HG02943 (cell line): ENCODE results near the gene SOX21.

Experiments
- ATAC-seq: cut with Tn5 transposase; IDR thresholded peaks from one replicate; pipeline ENCODE4 v1.9.1; 2021; ENCODE audit warnings: mild to moderate bottlenecking, low read depth, moderate library complexity; ENCODE audit not compliant: unreplicated experiment

SOX21 gene

DNA sequence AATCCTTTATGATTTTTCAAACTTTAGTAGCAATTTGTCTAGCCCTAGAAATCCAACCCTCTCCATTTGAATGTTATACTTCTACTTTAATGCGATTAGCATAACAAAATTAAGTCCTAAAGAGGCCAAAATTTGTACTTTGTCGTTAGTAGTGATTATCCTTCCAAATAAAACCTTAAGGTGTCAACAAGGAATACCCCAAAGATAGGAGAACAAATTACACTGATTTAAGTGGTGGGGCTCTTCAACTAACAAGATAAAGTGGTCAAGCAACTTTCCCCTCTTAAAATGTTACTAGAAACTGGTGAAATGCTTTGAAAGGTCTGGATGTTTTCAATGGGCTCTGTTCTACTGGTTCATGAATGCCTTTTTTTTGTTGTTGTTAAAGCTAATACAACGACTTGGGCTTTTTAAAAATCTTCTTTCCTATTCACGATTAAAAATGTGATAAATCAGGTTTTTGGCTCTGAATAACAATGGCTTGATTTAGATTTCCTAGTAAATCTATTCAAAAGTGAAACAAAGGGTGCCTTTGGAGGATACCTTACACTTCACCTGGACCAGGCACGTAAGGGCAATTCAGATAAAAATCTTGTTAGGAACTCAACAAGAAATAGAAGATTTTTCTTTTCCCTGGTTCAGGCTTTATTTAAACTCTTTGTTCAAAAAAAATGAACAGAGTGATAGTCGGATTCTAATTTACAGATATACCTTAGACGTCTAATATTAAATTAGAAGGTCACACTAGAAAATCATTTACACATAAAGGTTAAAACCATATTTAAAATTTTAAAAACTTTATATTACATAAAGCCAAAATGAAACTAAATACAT, 3.1 kb downstream of the SOX21 start:
- no peak for ATAC-seq

DNA sequence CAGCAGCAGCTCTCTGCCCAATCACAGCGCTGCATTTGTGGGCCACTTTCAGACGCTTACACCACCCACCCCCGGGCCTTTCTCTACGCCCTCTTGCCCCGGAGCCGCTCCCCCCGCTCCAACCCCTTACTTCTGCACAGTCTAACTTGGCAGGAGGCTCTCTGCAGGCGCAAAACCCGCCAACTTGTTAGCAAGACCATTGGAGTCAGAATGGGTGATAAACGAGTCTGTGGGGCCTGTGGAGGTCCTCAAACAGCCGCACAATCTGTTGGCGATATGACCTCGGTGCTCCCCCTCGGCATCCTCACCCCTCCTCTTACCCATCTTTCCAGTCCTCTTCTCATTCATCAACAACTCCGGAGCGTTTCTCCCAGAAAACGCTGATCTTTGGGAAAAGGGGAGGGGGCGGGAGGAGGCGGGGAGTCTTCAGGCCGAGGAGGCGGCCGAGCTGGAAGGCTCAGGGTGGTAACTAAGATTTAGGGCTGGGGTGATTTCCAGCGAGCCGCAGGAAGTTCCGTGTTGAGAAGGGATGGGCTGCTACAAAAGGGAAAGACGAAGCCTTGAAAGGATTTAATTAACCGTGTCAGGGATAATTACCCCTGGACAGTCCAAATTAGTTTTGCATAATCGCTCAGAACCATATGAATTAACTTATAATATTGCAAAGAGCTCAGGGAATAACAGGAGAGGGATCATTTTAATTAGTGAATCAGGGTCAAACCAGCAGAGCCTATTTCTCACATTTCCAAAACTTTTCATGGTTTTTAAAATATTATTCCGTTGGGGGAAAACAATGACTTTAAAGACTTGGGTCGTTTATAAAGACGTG, 4.1 kb downstream of the SOX21 start:
- no peak for ATAC-seq

DNA sequence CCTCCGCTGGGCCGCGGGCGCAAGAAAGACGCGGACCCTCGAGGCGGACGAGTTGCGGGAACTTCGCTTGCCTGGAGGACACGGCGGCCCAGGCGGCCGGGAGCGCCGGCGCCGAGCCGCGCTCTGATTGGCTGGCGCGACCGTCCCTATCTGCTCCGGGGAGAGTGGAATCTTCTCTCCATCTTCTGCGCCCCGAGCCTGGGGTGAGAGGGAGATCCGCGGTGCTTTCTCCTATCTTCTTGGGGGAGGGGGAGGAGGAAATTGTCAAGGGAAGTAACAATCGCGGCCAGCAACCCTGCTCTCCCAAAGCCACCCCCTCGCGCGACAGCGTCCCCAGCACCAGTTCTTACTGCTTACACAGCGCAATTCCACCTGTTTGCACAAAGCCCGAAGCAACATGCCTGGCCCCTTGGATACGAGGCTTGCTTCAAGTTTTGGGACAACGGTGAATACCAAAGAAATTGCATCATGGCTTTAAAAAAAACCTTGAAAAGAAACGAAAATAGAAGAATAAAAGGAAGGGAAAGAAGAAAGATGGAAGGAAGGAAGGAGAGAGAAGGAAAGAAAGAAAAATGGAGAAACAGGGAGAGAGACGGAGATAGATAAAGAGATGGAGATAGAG, 4.8 kb downstream of the SOX21 start:
- ATAC-seq, result no peak

DNA sequence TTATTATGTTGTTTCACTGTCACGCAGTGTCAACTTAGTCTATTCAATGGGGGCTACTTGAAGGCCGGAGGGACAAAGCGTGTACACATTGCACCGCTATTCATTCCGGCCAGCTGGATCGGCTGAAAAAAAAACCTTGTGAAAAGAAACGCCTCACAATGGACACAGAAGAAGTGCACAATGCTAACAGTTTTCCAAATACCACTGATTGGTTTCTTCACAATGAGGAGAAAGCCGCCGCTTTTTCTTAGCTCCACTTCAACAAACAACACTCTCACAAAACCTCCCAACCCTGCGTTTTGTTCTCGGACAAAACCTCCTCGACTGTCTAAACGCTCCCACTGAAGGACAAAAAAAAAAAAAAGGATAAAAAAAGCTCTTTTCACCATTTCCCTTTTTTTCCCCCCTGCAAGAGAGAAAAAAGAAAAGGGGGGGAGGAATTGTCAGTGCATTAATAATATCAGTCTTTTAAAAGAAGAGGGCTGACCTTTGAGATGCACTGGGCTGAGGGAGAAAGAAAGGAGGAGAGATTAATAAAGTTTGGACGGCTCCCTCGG, 5.4 kb downstream of the SOX21 start:
- ATAC-seq, result no peak

DNA sequence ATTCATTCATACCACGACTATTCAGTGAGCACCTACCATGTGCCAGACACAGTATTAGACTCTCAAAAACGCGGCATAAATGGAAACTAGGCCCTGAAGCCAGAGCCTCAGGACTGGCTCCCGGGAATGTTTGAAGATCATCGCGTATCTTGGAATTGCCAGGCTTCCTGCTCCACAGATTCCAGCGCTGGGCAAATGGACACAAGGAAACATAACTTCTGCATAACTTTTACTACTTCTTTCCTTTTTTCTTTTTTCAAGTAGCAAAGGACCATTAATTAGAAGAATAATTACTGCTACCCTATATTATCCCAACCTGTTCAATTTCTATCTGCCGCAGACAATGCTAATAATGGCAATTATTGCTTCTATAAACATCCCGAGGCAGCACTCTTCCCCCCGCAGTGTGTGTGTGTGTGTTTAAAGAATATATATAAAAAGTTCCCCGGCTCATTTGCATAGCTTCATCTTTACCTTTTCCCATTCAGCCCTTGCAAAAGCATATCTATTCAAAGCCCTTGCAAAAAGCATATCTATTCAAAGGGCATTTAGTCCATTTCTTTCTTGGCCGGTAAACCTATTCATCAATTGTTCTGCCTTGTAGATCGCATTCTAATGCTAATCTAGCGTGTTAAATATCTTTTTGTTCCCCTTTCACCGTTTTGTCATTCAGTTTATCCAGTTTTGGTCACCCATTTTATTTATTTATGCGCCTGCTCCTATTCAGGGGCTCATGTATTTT, 6.1 kb downstream of the SOX21 start:
- no peak for ATAC-seq

DNA sequence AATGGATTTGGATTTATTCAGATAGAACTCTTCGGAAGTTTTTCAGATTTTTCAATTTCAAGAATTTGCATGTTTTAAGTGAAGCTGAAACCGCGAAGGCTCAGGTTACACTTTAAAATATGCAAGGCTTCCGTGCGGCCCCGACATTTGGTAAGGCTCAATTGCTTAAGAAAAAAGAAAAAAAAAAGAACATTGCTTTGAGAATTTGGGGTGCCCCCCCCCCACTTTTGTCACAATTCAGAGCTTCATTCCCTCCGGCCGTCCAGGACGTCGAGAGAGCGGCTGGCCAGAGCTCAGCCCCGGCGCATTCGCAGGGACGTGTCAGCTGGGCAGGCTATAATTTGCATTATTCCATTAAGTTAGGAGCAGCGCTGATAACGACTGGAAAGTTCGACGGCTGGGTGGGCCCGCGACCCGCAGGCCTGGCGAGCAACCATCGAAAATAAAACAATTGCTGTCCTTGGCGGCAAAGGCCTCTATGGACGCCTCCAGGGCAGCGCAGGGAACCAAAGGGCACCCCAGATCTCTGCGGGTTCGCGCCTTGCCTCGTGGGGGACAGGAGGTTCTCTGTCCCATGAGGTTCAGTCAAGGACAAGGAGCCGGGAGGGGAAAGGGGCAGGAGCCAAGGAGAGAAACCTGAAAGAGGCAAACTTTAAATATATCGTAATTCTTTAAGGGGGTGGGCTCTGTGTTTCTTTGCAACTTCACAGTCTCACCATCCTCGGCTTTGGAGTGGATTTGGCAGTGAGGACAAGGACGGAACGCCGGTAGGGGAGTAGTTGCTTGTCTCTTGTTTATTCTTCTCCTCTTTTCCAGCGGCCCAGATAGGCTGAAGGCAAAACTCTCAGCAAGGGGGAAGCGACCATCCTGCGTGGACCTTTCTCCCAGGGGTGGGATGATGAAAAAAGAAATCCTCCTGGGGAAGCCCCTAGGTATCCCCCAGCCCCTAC, 7.0 kb downstream of the SOX21 start:
- no peak for ATAC-seq

DNA sequence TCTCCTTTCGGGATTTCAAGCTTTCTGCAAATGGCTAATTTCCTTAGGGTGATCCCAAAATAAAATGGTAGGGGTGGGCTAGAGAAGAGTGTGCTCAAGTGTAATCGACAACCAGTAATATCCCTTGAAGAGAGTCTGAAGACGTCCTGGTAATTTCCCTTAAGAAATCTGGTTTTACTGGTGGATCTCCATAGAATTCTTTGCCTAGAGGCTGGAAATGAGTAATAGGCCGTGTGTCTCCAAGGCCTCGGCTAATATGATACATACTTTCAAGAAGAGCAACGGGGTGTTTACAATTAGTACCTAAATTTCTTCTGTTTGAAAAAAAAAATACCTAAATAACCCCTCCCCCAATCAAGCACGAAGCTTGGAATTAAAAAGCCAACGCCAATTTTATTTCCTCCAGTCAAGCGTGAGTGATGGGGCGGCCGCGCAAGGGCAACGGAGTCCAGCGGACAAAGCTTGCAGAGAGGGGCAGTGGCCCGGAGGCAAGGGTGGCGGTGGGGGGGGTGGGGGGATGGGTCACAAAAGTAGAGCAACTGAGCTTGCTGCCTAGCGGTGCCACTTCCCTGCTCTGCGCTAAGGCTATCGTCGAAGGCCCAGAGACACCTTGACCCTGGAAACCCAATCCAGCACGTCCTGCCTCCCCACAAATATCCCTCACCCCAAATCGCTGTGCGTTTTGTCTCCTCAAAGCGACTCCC, 7.8 kb downstream of the SOX21 start:
- no peak for ATAC-seq

DNA sequence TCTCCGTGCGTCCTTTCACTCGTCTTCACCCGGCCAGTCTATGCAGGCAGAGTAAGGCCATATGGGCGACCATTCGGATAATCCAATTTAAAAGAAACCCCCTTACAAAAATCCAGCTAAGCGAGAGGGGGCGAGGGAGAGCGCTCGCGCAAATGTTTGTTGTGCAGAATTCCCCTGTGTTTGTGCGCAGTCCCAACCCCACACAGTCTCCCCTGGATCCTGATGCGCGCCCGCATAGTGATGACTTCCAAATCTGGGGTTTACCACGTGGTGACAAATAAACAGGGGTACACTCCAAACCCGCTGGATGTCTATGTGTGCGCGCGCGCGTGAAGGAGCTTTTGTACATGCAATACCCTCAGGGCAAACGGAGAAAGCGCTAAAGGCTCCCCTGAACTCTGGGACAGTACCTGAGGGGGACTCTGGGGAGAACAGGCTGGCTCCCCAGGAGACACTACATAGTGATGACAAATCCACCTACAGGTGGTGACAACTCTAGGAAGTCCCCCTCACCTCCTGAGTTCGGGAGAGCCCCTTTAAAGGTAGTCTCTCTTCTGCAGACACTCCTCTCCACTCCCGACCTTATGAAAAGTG, 8.5 kb downstream of the SOX21 start:
- ATAC-seq, result no peak

DNA sequence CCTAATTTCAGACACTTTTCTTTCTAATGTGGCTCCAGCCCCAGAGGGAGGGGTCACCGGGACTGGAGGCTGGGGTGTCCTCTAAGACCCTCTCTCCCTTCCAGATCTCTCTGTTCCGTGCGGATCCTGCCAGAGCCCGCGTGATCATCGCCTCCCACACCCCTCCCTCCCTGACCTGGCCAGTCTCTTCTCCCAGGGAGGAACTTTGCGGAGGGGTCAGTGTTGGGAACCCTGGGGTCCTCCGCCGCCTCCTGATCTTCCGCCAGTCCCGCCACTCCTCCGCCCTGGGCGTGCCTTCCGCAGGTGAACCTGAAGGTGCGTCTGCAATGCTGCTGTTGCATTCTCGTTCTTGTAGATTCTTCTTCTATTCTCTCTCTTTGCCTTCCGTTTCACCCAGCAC, 9.1 kb downstream of the SOX21 start:
- no peak for ATAC-seq

DNA sequence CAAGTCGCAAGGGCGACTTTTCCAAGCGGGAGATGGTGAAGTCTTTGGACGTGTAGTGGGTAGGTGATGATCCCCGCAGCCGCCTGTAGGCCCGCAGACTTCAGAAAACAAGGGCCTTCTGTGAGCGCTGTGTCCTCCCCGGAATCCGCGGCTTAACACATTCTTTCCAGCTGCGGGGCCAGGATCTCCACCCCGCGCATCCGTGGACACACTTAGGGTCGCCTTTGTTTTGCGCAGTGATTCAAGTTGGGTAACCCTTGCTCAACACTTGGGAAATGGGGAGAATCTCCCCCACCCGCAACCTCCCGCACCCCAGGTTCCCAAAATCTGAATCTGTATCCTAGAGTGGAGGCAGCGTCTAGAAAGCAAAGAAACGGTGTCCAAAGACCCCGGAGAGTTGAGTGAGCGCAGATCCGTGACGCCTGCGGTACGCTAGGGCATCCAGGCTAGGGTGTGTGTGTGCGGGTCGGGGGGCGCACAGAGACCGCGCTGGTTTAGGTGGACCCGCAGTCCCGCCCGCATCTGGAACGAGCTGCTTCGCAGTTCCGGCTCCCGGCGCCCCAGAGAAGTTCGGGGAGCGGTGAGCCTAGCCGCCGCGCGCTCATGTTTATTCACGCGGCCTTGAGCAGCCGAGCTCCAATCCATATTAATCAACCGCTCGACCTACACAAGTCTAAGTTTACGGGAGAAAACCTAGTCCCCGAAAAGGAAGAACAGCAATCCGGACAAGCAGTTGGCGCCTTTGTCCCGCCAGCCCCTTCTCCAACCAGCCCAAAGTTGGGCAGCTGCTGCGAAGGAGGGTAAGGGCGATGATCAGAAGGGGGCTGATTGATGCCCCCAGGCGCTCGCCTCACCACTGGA, 9.9 kb downstream of the SOX21 start:
- ATAC-seq, result no peak

DNA sequence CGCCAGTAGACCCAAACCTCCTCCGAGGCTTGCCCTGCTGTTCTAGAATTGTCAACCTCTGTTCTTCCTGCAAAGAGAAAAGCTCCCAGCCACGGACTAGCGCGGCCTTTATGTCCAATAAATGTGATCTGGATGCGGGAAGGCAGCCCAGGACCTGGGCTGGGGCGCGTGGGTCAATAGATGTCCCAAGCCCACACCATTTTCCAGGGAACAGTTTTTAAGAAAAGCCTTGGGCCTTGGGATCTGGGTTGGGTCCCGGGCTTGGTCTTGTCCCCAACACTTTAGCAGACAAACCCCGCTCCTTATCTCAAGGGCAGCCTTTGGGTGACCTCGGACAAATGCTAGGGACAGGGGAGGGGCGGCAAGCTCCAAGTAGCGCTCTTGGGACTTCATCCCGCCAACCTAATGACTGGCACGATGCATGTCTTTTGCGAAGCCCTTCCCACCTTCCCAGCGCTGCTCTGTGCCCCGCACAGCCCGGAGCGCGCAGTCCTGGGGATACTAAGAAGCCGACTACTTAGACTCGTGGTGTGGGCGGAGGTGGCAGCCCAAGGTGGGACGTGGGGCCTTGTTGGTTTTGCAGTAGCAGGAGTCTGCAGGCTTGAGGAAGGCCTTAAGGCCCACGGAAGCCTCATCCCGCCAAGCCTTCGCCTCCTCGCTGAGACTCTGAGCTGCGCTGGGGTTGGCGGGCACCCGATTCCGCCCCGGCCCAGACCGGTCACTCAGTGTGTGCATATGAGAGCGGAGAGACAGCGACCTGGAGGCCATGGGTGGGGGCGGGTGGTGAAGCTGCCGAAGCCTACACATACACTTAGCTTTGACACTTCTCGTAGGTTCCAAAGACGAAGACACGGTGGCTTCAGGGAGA, 10.8 kb downstream of the SOX21 start:
- ATAC-seq, result no peak

DNA sequence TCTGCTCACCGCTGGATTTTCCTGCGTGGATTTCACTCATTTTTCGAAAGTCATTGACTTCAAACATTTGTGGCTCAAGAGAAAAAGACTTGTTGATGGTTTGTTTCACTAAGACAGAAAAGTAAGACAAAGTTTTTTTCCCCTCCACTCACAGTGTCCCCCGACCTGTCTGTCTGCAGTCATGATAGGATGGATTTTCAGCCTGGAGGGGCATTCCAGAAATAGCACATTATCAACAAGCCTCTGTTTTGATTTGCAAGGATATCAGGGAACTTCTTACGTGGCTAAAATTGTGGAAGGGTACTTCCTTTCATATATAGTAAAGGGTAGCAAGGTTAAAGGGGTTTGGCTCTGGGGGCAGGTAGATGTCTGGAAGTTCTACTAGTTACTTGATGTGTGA, 11.8 kb downstream of the SOX21 start:
- ATAC-seq, result no peak

DNA sequence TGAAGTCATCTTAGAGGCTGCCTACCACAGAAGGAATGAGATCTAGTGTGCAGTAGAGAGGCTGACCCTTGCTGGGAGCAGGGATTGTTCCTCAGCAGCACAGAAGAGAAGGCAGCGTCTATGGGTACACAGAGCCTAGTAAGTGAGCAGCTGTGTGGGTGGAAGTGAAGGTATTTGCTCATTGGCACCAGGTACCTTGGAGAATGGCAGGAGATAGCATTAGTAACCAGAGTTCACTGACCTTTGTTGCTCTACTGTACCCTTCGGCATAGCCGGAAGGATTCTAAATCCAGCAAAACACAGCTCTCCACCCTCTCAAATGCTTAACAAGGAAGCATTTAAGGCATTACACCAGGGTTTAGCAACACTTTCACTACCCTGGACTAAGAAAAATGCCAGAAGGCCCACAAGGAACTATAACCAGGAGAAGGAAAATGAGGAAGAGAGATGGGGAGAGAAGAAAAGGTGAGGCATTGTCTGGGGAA, 12.3 kb downstream of the SOX21 start:
- ATAC-seq, result no peak

DNA sequence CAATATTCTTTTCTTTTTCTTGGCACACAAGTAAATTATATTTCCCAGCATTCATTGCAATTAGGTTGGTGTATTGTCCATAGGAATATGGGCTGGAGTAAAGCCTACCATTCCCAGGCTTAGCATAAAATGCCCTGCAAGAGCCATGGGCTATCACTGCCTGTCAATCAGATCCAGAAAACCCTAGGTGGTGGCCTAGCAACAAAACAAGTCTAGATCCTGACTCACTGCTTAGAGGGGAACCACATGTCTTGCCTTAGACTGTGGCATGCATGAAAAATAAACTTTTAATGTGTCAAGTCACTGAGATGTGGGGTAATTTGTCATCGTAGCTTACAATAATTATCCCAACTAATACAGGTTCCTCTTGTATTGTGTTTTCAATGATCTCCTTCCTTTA, 16.2 kb downstream of the SOX21 start:
- ATAC-seq, result no peak

DNA sequence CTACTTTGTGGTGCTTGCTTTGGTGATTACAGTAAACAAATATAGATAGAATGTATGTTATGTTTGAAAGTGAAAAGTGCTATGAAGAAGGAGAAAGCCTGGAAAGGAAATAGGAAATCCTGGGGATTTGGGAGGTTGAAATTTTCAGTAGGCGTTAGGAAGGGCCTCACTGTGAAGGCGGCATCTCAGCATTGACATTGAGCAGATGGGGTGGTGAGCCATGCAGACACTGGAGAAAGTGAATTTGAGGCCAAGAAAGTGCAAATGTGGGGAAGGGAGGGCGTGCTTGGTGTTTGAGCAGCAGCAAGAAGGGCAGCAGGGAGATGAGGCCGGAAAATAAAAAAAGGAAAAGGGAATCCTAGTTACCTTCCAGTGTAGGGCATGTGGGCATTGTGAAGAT, 20.3 kb downstream of the SOX21 start:
- ATAC-seq, result no peak

DNA sequence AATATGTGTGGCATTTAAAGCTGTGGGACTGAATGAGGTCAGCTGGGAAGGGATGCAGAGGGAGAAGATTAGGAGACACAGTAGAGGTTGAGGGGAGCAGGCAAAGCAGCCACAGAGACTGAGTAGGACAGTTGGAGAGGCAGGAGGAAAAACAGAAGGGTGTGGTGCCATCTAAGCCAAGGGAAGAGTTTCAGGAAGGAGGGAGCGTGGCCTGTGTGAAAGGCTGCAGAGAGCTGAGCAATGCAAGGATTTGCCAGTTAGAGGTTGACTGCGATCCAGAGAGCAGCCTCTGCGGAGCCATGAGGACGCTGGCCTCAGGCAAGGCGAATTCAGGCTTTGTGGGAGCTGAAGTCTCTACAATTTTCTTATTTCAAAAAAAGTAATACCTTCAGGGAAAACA, 28.9 kb downstream of the SOX21 start:
- no peak for ATAC-seq
